HG02938 (cell line): ENCODE results near the gene AVEN.
"Not testable (repeated sequence)": the region's sequence is repeated elsewhere in the genome, so short reads cannot be mapped to it uniquely, and the experiment has no call there.

Experiments
- ATAC-seq: cut with Tn5 transposase; IDR thresholded peaks from one replicate; pipeline ENCODE4 v1.9.1; 2021; ENCODE audit warnings: mild to moderate bottlenecking, moderate library complexity; ENCODE audit not compliant: unreplicated experiment

The AVEN gene

GRCh38 chr15:34043813-34044212 is 4.8 kb upstream of the AVEN start:
- ATAC-seq: no peak

DNA sequence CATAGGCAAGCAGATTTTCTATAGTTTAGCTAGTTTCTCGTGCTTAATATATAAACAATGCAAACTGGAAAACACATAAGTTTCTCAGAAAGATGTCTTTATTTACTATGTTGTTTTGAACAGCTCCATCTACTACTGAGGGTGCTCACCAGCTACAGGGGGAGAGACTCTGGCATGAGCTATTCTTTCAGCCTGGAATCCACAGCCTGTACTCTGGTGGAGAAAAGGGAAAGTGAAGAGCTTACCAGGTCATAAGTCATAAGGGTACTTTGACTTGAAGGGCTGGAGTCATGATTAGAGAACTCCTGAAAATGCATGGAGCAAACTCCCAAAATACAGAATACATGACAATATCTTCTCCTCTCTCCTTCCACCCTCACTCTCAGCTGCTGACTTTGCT is 4.4 kb upstream of the AVEN start:
- no peak for ATAC-seq

GRCh38 chr15:34039790-34040113 is 748 bp upstream of the AVEN start:
- no peak for ATAC-seq

DNA sequence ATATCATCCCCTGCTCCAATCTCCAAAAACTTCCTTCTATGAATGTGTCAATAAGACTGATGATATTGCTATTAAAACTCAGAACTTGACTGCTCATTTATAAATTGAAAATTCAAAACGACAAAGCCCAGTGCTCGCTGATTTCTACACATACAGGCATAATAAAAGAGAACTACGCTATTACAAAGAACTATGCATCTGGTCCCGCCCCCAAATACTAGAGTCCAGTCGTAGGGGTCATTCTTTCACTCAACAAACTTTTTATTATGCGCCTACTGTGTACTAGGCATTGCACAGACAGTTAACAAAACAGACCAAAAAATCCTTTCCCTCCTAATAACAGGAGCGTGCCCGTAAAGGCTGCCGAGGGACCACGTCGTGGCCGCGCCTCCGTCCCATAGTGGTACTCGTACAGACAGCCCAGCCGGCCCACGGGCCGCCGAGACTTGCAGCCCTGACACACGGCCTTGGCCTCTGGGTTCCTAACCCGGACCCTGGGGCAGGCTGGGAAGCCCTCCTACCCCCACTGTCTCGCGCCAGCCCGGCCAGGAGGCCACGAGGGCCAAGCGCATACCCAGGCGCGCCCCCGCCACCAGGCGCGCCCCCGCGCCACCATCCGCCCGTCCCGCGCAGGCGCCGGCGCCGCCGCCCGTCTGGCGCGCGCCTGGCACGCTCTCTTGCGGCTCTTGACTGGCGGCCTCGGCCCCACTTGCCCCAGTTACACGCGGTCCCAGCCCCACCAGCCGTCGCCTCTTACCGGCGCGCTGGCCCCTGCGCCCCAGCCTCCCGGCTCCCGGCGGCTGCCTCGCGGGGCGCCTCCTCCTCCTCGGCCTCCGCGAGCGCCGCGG is 757 bp downstream of the AVEN start:
- ATAC-seq: peak; percentile 54

DNA sequence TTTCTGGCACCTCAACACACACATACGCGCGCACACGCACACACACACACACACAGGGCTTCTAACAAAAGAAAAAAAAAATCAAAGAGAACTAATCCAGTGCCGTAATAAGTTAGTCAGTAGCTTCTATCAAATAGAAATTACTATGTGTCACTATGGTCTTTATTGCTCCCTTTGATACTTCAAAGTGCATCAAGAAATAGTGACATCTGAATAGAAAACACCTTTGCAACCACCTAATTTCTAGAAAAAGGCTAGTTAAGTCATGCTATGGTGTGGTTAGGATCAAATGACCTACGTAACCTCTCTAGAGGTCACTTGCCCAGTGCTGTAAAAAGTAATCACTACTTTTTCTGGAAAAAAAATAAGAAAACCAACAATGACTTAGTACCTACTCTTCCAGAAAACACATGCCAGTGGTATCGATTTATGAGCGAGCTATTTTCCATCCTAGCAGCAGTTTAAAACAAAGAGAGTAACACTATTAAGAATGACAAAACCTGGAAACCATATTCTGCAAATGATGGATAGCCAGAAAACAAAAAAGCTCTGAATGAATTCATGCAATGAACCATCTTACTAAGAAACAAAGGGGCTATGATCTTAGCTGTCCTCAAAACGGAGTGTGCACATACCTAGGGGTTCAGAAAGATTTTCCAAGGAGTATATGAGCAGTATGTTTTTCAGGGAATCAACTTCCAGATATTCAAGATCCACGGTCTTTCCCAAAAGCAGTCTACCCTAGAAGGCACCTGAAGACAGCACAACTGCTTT is 6.8 kb downstream of the AVEN start:
- no peak for ATAC-seq

GRCh38 chr15:34027606-34028005 is 11.4 kb downstream of the AVEN start:
- ATAC-seq: no peak

DNA sequence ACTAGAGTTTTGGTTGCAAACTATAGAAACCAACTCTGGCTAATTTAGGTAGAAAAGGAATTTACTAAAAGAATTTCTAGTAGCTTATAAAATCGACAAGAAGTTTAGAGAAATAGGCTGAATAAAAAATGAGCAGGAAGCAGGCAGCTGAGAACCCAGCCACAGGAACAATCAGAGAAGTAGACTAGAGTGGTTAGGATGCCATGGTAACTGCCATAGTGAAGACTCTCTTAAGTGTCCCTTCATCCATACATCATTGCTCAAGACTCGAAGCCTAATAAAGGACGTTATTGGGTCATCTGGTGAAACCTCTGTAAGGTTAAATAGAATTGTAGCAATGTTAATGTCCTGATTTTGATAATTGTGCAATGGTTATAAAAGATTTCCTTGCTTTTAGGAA is 13.8 kb downstream of the AVEN start:
- no peak for ATAC-seq

DNA sequence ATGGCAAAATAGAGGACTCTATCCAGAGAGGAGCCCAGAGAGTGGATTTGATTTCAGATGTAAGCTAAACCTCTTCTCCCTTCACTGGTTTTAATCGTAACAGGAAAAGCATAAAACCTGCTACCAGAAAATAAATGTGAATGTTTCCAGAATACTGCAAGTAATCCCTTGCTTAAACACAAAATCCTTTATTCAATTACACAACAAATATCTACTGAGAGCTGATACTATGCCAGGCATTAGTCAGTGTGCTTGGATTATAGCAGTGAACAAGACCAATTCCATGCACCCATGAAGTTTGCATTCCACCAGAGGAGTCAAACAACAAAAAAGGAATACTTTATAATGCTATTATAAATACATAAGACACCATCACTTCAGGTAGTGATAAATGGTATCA is 15.1 kb downstream of the AVEN start:
- no peak for ATAC-seq

DNA sequence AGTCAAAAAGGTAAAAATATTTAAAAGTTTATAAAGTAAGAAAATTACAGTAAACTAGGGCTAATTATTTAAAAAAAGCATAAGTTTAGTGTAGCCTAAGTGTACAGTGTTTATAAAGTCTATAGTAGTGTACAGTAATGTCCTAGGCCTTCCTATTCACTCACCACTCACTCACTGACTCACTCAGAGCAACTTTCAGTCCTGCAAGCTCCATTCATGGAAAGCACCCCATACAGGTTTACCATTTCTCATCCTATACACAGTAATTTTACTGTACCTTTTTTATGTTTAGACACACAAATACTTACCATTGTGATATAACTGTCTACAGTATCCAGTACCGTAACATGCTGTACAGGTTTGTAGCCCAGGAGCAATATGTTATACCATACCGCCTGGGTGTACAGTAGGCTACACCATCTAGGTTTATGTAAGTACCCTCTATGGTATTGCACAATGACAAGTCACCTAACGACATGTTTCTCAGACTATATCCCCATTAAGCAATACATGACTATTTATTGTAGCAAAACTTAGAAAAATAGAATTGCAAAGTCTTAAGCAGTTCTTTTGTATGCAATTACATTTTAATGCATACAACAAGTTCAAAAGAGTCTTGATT is 19.5 kb downstream of the AVEN start:
- ATAC-seq: no peak

DNA sequence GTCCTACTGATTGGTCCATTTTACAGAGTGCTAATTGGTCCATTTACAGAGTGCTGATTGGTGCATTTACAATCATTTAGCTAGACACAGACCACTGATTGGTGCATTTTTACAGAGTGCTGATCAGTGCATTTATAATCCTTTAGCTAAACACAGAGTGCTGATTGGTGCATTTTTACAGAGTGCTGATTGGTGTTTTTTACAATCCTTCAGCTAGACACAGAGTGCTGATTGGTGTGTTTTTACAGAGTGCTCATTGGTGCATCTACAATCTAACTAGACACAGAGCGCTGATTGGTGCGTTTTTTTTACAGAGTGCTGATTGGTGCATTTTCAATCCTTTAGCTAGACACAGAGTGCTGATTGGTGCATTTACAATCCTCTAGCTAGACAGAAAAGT is 20.3 kb downstream of the AVEN start:
- ATAC-seq: not testable (repeated sequence)

- ATAC-seq: no peak
Observed at GRCh38 chr15:34018021-34018645, 20.9 kb downstream of the AVEN start.

DNA sequence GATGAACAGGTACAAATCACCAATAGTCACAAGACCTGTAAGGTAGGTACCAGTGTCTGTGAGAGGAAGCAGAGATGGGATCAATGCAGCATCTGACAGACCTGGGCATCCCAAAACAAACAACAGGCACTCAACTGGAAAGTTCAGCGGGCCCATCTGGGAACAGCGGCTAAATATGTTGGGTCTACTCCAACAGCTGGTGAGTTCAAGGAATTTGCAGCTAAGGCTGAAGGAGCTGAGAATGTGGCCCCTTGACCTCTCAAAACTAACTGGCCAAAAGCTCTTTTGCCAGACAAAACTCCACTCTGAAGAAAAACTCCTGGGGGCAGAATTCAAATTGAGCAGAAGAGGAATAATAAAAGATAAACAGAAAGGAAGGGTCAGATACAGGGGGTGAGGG is 24.4 kb downstream of the AVEN start:
- ATAC-seq: no peak

GRCh38 chr15:34013746-34014145 is 25.3 kb downstream of the AVEN start:
- ATAC-seq: no peak

- no peak for ATAC-seq
Observed at GRCh38 chr15:34012461-34013028, 26.5 kb downstream of the AVEN start.

GRCh38 chr15:34011481-34011880 is 27.5 kb downstream of the AVEN start:
- no peak for ATAC-seq

DNA sequence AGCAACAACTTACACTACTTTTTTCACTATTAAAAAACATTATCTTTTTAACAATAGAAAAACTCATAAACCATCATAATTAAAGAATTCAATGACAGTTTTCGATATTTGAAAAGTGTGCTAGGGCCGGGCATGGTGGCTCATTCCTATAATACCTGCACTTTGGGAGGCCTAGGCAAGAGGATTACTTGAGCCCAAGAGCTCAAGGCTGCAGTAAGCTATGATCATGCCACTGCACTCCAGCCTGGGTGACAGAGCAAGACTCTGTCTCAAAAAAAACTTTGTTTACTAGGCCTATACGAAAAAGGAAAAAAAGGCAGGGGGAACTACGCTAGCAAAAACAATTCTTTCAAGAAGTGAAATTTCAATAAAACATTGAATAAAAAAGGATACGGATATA is 28.1 kb downstream of the AVEN start:
- no peak for ATAC-seq

DNA sequence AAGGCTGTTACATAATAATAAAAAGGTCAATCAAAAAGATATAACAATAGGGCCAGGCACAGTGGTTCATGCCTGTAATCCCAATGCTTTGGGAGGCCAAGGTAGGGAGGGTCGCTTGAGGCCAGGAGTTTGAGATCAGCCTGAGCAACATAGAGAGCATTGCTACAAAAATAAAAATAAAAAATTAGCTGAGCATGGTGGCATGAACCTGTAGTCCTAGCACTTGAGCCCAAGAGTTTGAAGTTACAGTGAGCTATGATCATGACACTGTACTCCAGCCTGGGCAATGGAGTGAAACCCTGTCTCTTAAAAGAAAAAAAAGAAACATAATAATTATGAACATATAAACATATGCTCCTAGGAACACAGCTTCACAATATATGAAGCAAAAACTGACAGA is 29.3 kb downstream of the AVEN start:
- ATAC-seq: no peak

DNA sequence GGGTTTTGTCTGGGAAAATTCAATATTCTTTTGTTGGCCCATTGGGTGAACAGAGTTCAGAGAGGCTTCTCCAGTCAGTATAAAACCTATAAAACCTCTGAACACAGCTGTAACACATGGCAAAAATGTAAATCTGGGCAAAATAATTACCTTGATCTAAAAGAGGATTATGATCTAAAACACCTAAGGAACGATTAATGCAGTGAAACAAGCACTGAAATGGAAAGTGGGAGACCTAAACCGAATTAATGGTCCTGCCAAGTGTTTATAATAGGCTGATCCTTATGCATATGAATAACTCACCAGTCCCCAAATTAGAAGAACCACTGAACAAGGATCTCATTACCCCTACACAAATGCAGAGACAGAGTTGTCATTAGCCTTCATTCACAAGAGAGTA is 32.6 kb downstream of the AVEN start:
- ATAC-seq: no peak

DNA sequence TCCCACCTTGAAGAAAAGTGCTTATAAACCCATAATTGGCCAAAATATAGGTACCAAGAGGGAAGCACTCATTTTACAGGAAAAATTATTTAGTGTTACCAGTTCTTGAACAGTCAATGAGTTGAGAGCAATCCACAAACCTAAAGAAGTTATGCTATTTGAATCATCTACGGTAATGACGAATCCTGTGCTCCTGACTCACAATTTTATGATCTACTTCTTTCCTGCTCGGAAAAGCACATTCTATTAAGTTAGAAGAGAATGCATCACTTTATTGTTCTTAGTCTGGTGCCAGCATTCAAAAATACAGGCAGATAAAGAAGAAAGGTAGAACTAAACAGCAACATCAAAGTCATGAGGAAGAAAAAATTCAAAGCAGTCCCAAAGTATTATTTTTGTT is 37.5 kb downstream of the AVEN start:
- no peak for ATAC-seq

DNA sequence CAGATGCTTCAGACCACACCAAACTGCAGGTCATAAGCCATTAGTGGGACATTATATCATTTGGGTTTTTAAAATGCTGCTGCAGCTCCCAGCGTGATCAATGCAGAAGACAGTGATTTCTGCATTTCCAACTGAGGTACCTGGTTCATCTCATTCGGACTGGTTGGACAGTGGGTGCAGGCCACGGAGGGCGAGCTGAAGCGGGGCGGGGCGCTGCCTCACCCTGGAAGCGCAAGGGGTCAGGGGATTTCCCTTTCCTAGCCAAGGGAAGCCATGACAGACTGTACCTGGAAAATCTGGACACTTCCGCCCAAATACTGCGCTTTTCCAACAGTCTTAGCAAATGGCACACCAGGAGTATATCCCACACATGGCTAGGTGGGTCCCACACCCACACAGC is 43.3 kb downstream of the AVEN start:
- not testable (repeated sequence) for ATAC-seq

DNA sequence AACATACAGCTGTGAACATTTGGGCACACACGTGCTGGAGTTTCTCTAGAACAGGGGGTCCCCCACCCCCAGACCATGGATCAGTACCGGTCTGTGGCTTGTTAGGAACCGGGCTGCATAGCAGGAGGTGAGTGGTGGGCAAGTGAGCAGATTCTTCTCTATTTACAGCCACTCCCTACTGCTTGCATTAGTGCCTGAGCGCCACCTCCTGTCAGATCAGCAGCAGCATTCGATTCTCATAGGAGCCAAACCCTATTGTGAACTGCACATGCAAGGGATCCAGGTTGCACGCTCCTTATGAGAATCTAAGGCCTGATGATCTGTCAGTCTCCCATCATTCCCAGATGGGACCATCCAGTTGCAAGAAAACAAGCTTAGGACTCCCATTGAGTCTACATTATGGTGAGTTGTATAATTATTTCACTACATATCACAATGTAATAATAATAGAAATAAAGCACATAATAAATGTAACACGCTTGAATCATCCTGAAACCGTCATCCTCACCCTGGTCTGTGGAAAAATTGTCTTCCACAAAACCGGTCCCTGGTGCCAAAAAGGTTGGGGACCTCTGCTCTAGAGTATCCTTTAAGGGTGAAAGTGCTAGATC is 44.9 kb downstream of the AVEN start:
- ATAC-seq: no peak
